ENCODE measurements around the gene PNPLA7.
"Not testable (repeated sequence)": the region's sequence is repeated elsewhere in the genome, so short reads cannot be mapped to it uniquely, and the experiment has no call there.

PNPLA7 gene

DNA sequence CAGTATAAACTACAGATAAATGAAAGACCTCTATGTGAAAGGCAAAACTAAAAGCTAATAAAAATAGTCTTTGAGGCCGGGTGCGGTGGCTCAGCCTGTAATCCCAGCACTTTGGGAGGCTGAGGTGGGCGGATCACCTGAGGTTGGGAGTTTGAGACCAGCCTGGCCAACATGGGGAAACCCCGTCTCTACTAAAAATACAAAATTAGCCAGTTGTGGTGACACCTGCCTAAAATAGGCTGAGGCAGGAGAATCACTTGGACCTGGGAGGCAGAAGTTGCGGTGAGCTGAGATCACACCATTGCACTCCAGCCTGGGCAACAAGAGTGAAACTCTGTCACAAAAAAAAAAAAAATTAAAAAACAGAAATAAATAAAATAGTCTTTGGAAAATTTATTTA lies 37.1 kb downstream of the PNPLA7 start:
- not testable (repeated sequence) for DNase-seq

DNA sequence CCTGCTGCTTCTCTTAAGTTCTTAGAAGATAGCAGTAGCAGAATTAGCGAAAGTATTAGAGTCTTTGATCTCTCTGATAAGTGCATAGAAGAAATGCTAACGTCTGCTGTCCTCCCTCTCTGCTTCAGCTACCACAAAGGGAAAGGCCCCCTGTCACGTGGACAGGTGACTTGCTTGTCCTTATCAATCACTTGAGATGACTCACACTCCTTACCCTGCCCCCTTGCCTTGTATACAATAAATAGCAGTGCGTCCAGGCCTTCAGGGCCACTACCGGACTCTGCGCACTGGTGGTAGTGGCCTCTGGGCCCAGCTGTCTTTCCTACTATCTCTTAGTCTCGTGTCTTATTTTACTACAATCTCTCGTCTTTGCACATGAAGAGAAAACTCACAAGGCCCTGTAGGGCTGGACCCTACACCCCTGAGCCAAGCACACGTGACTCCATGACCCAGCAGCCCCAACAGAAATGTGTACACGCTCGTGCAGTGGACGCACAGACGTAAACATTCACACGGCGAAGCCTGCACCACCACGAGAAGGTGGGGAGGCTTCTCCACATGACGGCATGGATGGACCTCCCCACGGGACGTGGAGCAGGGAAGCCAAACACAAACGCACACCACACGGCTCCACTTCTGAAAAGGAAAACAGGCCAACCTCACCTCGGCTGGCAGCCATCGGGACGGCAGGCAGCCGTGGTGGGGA lies 38.3 kb downstream of the PNPLA7 start:
- DNase-seq = no peak

DNA sequence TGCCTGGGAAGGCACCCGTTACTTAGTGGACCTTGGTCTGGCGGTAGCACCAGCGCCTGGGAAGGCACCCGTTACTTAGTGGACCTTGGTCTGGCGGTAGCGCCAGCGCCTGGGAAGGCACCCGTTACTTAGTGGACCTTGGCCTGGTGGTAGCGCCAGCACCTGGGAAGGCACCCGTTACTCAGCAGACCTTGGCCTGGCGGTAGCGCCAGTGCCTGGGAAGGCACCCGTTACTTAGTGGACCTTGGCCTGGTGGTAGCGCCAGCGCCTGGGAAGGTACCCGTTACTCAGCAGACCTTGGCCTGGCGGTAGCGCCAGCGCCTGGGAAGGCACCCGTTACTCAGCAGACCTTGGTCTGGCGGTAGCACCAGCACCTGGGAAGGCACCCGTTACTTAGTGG lies 39.1 kb downstream of the PNPLA7 start:
- not testable (repeated sequence) for DNase-seq

DNA sequence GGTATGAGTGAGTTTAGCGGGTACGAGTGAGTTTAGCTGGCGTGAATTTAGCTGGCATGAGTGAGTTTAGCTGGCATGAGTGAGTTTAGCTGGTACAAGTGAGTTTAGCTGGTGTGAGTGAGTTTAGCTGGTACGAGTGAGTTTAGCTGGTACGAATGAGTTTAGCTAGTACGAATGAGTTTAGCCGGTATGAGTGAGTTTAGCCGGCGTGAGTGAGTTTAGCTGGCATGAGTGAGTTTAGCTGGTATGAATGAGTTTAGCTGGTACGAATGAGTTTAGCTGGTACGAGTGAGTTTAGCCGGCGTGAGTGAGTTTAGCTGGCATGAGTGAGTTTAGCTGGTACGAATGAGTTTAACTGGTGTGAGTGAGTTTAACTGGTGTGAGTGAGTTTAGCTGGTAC lies 41.0 kb downstream of the PNPLA7 start:
- DNase-seq = no peak

DNA sequence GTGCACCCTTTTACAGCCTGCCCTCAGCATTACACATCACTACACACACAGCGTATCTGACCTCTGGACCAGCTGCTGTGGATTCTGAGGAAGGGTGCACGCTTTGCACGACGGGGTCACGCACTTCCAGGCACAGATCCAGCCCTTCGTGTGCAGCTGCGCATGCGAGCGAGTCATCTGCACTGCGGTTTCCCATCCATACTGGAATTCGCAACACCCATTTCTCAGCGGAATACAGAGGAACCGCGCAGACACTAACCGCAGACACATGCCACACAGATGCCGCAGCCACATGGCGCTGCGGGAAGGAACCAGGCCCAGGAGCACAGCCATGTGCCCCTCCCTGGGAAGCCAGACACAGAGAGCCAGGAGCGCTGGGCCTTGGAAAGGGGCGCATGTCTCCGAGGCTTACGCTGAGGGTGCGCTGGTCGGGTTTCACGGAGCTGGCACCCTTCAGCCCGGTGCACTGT lies 43.5 kb downstream of the PNPLA7 start:
- no peak for DNase-seq

DNA sequence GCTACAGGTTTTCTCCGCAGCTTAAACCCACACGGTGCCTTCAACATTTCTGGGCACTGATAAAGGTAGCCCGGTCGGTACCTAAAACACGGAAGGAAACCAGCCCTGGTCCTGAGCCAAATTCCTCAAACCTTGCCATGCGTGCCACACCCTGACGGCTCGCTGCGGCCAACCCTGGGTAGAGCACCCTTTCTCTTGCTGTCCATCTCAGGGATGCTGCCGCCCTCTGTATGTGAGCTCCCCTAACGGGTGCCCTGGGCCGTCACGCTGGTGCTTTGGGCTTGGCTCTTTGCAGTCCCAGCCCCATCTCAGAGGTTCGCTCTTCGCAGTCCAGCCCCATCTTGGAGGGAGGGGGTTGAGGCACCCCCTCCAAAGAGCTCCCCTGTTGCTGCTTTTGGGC lies 43.9 kb downstream of the PNPLA7 start:
- no peak for DNase-seq

DNA sequence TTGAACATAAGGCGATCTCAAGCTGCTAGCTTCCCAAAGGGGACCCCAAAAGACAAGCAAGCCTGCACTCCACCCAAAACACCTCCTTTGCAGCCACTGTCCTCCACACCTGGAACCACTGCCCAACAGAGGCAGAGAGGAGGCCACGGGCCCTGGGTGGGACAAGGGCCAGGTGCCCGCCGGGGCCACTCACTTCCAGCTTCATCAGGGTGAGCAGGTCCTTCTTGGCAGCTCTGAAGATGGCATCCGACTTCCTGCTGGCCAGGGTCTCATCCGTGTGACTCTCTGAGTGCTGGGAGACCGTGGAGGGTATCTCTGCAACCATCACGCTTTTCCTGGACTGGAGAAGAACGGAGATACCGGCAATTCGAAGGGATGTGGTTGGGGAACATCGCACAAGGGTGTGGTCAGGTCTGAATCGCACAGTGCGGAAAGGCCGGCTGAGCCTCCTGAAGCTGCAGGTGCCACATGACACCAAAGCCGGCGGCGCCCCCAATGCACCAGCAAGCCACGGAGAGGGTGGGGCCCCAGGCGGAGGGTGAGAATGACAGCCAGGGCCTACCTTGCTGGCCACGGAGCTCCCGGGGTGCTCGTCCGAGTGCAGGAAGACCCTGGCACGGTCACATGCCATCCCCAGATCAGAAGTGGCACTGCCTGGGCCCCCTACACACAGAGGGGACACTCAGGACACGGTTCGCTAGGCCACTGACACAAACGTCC lies 44.6 kb downstream of the PNPLA7 start:
- no peak for DNase-seq

DNA sequence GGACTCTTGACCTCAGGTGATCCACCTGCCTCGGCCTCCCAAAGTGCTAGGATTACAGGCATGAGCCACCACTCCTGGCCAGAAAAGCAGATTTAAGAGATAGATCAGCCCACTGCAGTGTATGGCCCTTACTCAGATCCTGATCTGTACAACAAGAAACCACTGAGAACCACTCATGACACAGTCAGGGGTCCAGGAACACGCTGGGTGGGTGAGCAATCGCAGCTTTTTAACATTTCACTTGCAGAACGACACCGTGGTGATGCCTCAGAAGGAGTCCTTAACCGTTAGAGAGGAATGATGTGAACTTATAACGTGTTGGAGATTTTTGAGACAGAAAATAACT lies 45.8 kb downstream of the PNPLA7 start:
- no peak for DNase-seq

DNA sequence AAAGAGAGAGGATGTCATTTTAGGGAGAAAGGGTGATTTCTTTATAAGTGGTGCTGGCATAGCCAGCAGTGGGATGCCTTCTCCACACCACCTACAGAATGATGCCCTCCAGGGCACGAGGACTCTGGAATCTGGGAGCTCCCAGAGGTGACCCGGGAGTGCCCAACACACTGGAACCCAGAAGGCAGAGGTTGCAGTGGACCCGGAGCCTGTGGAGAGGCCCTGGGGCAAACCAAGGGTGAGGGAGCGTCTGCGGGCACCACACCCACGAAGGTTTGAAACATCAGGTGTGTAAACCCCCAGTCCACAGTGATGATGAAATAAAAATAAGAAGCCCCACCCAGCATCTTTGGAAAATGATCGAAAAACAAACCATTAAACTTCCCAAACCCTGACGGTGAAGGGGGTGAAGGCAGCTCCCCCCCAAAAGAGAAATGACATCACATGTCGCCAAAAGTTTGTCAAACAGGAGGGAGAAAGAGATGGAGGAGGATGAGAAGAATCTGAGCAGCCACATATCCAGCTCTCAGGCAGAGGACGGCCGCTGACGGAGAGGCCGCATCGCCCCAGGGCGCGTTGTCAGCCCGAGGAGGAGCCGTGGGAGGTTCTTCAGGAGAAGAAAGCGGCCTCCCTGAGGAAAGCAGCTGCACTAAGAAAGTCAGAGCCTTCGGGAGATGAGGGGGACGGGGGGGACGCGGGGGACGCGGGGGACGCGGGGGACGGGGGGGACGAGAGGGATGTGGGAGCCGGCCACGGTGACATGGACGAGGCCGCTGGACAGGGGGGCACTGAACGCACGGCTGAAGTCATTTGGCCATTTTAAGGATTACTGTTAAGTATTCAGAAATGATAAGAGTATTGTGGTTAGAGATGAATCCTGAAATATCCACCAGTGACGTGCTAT lies 47.9 kb downstream of the PNPLA7 start:
- DNase-seq = no peak

DNA sequence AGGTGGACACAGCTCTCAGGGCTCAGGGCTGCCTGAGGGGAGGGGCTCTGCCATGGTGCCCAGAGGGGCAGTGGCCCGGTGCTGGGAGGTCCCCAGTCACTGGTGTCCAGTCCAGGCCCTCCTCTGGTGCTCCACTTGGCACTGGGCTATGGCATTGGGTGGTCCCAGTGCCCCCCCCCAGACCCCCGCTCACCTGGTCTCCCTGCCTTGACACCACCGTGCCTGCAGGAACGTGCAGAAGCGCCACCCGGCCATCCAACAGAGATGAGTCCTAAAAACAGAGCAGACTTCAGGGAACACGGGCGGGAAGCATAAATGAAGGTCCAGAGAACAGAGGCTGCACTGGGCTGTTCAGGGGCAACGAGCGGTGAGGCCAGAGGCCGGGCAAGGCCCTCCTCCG lies 48.7 kb downstream of the PNPLA7 start:
- no peak for DNase-seq

DNA sequence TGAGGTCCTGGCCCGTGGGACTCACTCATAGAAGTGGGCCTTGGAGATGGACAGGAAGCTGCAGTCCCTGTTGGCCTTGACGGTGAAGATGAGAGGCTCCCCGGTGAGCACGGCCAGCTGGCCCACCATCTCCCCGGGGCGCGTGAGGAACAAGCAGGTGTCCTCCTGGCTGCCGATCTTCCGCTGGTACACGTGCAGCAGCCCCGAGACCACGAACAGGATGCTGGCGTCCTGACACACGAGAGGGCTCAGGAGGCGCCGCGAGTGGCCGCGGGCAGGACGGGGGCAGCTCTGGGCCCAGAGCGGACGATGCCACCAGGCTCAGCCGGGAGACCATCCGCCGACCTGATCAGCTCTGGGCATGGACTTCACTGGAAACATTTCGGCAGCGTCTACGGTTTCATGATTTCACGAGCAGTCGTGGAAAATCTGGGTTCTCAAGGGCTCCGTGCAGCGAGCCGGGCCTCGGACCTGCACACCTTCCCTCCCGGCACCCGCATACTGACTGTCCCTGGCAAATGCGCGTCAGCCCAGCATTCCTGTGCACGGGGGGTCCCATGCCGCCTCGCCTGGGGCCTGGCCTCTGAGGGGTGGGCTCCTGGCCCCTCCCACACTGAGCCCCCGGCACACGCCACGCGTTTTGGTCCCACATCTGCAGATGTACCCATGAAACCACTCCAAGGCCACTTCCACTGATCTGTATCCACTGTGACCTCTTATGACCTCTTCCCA lies 49.4 kb downstream of the PNPLA7 start:
- no peak for DNase-seq

DNA sequence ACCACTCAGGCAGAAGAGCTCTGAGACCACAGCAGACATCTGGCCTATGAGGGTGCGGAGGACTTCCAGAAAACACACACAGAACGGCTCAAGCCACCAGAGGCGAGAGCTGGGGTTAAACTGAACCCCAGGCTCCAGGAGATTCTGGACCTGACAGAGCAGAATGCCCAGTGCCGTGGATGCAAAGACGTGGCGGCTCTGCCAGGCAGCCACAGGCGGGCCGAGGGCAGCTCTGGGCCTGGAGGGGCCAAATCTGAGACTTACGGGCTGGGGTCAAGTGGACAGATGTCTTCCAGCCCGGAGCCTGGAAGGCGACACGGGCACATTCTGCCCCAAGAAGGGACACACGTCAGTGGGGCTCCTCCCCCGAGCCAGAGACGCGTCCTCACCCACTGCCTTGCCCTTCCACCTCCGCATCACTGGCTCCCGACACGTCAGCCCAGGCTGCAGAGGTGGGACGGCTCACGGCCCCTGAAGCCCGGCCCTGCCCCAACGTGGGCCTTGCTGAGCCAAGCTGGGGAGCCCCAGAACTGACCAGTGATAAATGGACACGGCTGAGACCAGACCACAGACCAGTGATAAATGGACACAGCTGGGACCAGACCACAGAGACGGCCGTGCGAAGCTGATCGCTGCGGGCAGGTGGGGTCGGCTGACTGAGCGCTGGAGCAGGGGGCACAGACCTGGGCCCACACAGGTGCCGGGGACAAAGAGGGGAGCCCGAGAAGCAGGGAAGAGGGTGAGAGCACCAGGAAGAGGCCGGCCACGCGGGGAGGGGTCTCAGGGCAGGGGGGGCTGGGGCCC lies 50.1 kb downstream of the PNPLA7 start:
- DNase-seq = no peak

DNA sequence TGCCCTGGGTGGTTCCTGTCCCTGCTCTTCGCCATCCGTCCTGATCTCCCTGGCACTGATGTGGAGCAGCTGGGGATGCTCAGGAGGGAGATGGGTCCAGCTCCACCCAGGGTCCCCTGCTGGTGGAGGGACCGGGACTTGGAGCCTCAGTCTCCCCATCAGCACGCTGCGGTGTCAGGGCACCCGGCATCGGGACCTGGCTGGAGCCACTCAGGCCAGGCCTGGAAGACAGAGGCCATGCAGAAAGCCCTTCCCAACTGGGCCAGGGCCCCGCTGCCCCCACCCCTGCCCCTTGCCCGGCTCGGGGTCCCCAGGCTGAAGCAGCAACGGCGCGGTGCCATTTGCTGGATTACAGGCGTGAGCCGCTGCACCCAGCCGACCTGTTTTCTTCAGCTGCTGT lies 50.8 kb downstream of the PNPLA7 start:
- no peak for DNase-seq

DNA sequence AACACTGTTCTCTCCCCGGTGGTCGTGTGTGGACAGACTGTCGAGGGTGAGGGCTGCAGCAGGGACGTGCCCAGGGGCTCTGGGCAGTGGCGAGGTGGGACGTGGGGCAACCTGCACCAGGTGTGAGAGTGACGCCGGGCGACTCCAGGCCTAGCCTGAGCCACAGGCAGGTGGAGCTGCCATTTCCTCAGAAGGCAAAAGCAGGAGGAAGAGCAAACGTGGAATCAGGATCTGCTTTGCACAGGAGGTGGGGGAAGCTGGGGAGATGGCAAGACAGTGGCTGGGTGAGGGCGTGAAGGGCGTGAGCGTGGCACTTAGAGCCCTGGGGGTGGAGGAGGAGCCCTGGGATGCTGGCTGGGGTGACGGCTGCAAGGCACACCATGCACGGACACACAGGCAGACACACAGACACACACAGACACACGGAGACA lies 51.5 kb downstream of the PNPLA7 start:
- no peak for DNase-seq

DNA sequence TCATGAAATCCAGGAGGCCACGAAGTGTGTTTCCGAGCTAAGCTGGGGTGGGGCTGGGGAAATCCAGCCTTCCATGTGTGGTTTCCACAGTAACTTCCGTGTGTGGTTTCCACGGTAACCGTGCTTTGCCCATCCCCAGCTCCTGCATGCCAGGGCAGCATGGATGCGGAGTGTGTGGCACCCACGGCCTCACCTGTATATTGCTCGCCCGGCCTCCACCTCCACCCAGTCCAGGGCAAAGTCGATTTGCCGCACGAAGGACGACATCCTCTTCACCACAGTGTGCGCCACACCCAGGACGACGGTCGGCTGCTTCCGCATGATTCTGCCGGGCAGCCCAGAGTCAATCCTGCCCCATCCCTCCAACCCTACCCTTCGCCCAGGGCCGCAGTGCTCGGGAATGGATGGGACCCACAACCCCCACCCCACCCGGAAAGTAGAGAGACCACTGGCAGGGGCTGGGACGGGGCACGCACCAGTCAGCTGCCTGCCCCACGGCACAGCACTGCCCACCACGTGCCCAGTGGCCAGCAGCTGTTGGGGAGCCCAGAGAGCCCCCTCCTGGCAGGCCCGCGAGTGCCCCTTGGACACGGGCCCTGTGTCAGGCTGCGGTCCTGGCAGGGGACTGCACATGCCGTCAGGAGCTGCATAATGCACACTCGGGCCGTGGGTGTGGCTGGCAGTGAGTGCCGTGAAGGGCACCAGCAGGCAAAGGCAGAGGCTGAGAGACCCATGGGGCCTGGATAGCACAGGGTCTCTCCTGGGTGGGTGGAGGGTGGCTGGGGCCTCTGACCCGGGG lies 52.1 kb downstream of the PNPLA7 start:
- no peak for DNase-seq

DNA sequence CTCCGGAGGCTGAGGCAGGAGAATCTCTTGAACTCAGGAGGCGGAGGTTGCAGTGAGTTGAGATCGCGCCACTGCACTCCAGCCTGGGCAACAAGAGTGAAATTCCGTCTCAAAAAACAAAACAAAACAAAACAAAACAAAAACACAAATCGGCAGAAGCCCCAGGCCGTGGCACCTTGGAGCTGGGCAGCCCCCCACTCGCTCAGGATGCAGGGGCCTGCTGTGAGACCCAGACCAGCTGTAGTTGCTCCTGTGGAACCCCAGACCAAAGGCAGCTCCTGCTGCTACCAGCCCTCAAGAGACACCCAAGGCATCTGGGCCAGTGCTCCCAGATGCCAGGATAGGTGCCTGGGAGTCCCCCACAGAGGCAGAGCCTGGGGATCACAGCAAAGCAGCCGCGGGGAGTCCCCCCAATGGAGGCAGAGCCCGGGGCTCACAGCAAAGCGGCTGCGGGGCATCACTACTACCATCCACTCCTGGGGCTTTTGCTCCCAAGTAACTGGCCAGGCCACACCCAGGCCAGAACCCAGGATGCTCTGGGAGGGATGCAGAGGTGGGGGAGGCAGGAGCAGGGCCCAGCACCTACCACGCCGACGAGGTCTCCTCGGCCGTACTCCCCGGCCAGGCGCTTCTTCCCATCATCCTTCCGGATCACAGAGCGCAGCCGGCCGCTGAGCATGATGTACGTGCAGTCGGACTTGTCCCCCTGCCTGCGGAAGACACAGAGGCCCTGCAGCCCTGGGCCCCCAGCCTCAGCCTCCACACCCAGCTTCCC lies 53.4 kb downstream of the PNPLA7 start:
- DNase-seq = no peak

DNA sequence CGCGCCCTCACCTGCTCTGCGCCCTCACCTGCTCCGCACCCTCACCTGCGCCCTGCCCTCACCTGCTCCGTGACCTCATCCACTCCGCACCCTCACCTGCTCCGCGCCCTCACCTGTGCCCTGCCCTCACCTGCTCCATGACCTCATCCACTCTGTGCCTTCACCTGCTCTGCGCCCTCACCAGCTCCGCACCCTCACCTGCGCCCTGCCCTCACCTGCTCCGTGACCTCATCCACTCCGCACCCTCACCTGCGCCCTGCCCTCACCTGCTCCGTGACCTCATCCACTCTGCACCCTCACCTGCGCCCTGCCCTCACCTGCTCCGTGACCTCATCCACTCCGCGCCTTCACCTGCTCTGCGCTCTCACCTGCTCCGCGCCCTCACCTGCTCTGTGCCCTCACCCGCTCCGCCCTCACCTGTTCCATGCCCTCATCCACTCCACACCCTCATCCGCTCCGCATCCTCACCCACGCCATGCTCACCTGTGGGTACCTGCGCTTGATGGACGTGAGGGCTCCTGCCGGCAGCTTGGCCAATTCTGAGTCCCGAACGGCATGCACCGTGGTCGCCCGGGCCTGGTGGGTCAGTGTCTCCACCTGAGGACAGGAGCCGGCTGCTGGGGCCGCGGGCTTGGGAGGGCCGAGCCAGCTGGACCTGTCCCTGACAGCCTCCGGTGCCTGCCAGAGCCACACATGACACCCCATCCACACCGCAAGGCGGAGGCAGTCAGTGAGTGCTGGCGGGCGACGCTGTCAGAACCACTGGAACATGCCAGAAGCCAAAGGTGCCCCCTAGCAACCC lies 55.5 kb downstream of the PNPLA7 start:
- no peak for DNase-seq

DNA sequence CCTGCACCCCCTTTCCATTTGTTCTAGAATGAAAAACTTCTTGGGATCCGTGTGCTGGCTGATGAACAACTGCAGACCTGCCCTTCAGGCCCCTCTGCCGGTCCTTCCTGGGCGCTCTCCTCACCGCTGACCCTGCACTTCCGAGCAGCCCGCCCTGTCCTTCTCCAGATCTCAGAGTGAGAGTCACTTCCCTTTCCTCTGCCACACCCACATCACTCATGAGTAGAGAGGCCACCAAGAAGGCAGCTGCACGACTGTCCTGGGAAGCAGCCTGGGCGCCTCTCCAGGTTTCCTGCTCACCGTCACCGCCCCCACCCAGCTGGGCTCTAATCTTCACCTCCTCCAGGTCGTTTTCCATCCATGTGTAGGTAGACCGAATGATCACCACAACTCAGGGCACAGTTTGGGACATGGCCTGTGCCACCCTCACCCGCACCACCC lies 56.1 kb downstream of the PNPLA7 start:
- peak; percentile 76 for DNase-seq

DNA sequence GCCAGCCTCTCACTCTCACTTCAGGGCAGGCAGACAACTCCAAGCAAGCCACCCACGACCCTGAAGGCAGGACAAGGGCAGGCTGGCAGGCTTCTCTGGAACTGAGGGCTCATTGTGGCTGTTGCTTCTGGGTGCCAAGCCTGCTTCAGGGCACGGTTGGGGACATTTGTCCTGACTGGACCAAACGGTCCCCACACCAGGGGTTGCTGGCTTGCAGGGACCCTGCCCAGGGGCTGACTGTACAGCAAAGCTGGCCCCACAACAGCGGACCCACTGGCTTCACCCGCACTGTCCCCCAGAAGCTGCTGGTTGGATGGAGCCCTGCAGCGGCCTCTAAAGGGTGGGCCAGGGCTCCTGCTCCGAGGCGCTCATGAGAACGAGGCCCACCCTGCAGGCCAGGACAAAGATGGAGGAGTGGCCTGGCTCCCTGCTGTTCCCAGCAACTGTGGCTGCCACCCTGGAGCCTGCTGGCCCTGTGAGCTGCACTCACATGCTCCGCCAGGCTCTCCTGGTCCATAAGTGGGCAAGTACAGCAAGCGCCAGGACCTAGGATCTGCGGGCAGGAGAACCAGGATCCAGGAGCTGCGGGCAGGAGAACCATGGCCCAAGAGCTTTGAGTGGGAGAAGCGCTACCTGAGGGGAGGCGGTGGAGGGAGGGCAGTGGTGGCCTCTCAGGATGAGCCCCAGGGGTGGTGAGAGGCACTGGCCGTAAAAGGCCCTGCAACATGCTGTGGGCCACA lies 56.7 kb downstream of the PNPLA7 start:
- no peak for DNase-seq
